ENCODE data around the gene KIF20B.

Gene KIF20B

GRCh38 chr10:89701242-89702120 is at the start of gene KIF20B:
TSS of gene KIF20B (plus strand) at chr10:89701590. CDS start at chr10:89705295, 3,705 bp downstream.
- peak; percentile 99 for DNase-seq

GRCh38 chr10:89651916-89652573 is 49.3 kb upstream of the KIF20B start:
- no peak for DNase-seq

GRCh38 chr10:89652806-89653370 is 48.5 kb upstream of the KIF20B start:
- no peak for DNase-seq

- DNase-seq = no peak
These were observed 48.0 kb upstream of the KIF20B start for GRCh38 chr10:89653410-89653869.

- no peak for DNase-seq
These were observed 45.7 kb upstream of the KIF20B start for GRCh38 chr10:89655722-89656121.

GRCh38 chr10:89657302-89657701 is 44.1 kb upstream of the KIF20B start:
- no peak for DNase-seq

GRCh38 chr10:89659143-89660131 is 42.0 kb upstream of the KIF20B start:
- DNase-seq = no peak

- DNase-seq = no peak
These were observed 38.8 kb upstream of the KIF20B start for GRCh38 chr10:89662596-89662995.

- DNase-seq = no peak
These were observed 38.2 kb upstream of the KIF20B start for GRCh38 chr10:89663144-89663543.

- no peak for DNase-seq
These were observed 37.2 kb upstream of the KIF20B start for GRCh38 chr10:89664203-89664602.

- no peak for DNase-seq
These were observed 36.1 kb upstream of the KIF20B start for GRCh38 chr10:89665302-89665701.

GRCh38 chr10:89666138-89666537 is 35.3 kb upstream of the KIF20B start:
- no peak for DNase-seq

GRCh38 chr10:89668386-89669071 is 32.9 kb upstream of the KIF20B start:
- no peak for DNase-seq

- DNase-seq = no peak
These were observed 31.4 kb upstream of the KIF20B start for GRCh38 chr10:89669985-89670384.

- no peak for DNase-seq
These were observed 30.5 kb upstream of the KIF20B start for GRCh38 chr10:89670926-89671325.

GRCh38 chr10:89677341-89677740 is 24.0 kb upstream of the KIF20B start:
- no peak for DNase-seq

GRCh38 chr10:89679986-89680385 is 21.4 kb upstream of the KIF20B start:
- DNase-seq = no peak

- no peak for DNase-seq
These were observed 17.5 kb upstream of the KIF20B start for GRCh38 chr10:89683883-89684282.

- DNase-seq = no peak
These were observed 16.8 kb upstream of the KIF20B start for GRCh38 chr10:89684604-89685003.

- DNase-seq = no peak
These were observed 15.5 kb upstream of the KIF20B start for GRCh38 chr10:89685936-89686335.

- no peak for DNase-seq
These were observed 11.4 kb upstream of the KIF20B start for GRCh38 chr10:89690027-89690426.

GRCh38 chr10:89692416-89692815 is 9.0 kb upstream of the KIF20B start:
- DNase-seq = no peak

Measured in activated effector memory CD4-positive, alpha-beta T cell treated with anti-CD3 and anti-CD28 coated beads, Interleukin-2, amount 50 U/mL, for 16 hours (primary cell).